GM12878 (cell line): ENCODE results near the gene PINLYP. TPM values are rescaled to one million over a fixed set of nuclear protein-coding genes. Genes with fewer than 3 reads are reported as not detected.

ENCODE experiments used
- ASH2L ChIP-seq: fragments of 300-600, 200-600 bp; sonication (generic); IDR thresholded peaks from 2 replicates; pipeline ENCODE4 v1.6.1; 2017; ENCODE audit warnings: low read depth, mild to moderate bottlenecking, borderline replicate concordance
- BCLAF1 ChIP-seq: fragments of 450-650 bp; IDR thresholded peaks from 2 replicates; pipeline ENCODE4 v1.6.1; 2017; ENCODE audit warnings: antibody characterized with exemption, mild to moderate bottlenecking, moderate library complexity
- CREB1 ChIP-seq: IDR thresholded peaks from 2 replicates; pipeline ENCODE4 v1.6.1; 2012; ENCODE audit warnings: low read depth, mild to moderate bottlenecking, inconsistent platforms
- DPF2 ChIP-seq: fragments of 450-650 bp; IDR thresholded peaks from 2 replicates; pipeline ENCODE4 v1.6.1; 2017; ENCODE audit warnings: mild to moderate bottlenecking
- HCFC1 ChIP-seq: fragments of 150-350 bp; IDR thresholded peaks from 2 replicates; pipeline ENCODE4 v1.6.1; 2014; ENCODE audit warnings: low read length
- HSF1 ChIP-seq: fragments of 150-350 bp; IDR thresholded peaks from 2 replicates; pipeline ENCODE4 v1.6.1; 2014; ENCODE audit warnings: mild to moderate bottlenecking, low read depth, low read length
- IKZF1 ChIP-seq: fragments of 450-650 bp; conservative IDR thresholded peaks from 2 replicates; pipeline ENCODE4 v1.6.1; 2017; ENCODE audit warnings: antibody characterized with exemption, mild to moderate bottlenecking
- JUND ChIP-seq: IDR thresholded peaks from 2 replicates; pipeline ENCODE4 v1.6.1; 2012; ENCODE audit warnings: low read depth, mild to moderate bottlenecking, low read length, improper control_type of control experiment, moderate library complexity
- PAX8 ChIP-seq: fragments of 450-650 bp; IDR thresholded peaks from 2 replicates; pipeline ENCODE4 v1.6.1; 2017; ENCODE audit warnings: mild to moderate bottlenecking, moderate library complexity
- PRDM15 ChIP-seq: fragments of 450-650 bp; formaldehyde crosslinking; IDR thresholded peaks from 2 replicates; pipeline ENCODE4 v1.4.0; 2020; ENCODE audit warnings: mild to moderate bottlenecking, moderate library complexity
- RCOR1 ChIP-seq: conservative IDR thresholded peaks from 2 replicates; pipeline ENCODE4 v1.6.1; 2012; ENCODE audit warnings: low read depth, low read length, improper control_type of control experiment
- RELB ChIP-seq: fragments of 450-650 bp; IDR thresholded peaks from 2 replicates; pipeline ENCODE4 v1.6.1; 2017; ENCODE audit warnings: low read depth, mild to moderate bottlenecking, moderate library complexity
- STAT1 ChIP-seq: fragments of 450-650 bp; conservative IDR thresholded peaks from 2 replicates; pipeline ENCODE4 v1.6.1; 2014; ENCODE audit warnings: antibody characterized with exemption, mild to moderate bottlenecking
- ZNF217 ChIP-seq: fragments of 450-650 bp; IDR thresholded peaks from 2 replicates; pipeline ENCODE4 v1.6.1; 2017; ENCODE audit warnings: antibody characterized with exemption, mild to moderate bottlenecking
- ZNF592 ChIP-seq: fragments of 450-650 bp; IDR thresholded peaks from 2 replicates; pipeline ENCODE4 v1.6.1; 2017; ENCODE audit warnings: mild to moderate bottlenecking, moderate library complexity
- polyA plus RNA-seq, 11 experiments: library from polyadenylated mRNA; depleted of rRNA in 4 of 11; unstranded in 6 of 11; stranded (reverse) in 5 of 11; fragments of >200 nt; fragmentation: Nextera tagmentation in 4 of 11; fragmentation: Illumina TruSeq in 1 of 11; extraction: Ambion mirVana in 4 of 11; extraction: Trizol in 1 of 11; gene quantifications; 1 replicate in 1 of 11; 2 replicates in 10 of 11; pipeline versions ENCODE4 v1.2.1 to v1.2.3, GENCODE V29; 2011 to 2016; ENCODE audit warnings: inconsistent platforms in 2 of 11, missing spikeins in 2 of 11, low read depth in 1 of 11
- total RNA-seq, 4 experiments: library from RNA; depleted of rRNA in 3 of 4; stranded (reverse); fragments of >200 nt in 3 of 4; fragmentation: Illumina TruSeq in 1 of 4; extraction: Trizol in 1 of 4; gene quantifications; 2 replicates each; pipeline versions ENCODE4 v1.2.1 to v1.2.3, GENCODE V29; 2013 to 2021

Gene PINLYP
- total and polyA plus RNA-seq, 10 of the 15 experiments (the other 5 are each of a cell fraction or from before 2014, with no cell fraction given): 1.0 to 26.9 (median 11.4) TPM

GRCh38 chr19:43595999-43596841 is 20.6 kb downstream of the PINLYP start, which contains the start of the genes IRGQ and ZNF576 (continued):
- TF ChIP-seq BCLAF1: no peak
- TF ChIP-seq IKZF1: peak; percentile 100
- TF ChIP-seq STAT1: peak; percentile 95; the same call in 1 of the 2 replicates
- TF ChIP-seq ZNF592: peak; percentile 96
- peak; percentile 41; the same call in 1 of the 2 replicates for TF ChIP-seq JUND
- TF ChIP-seq RCOR1: no peak
- TF ChIP-seq RELB: peak; percentile 95
- no peak for TF ChIP-seq PRDM15 (CRISPR knock-in tag)
- TF ChIP-seq ASH2L: no peak
- peak; percentile 37; the same call in 1 of the 2 replicates for TF ChIP-seq DPF2
- TF ChIP-seq CREB1: peak; percentile 100
- TF ChIP-seq PAX8: no peak
- peak; percentile 85 for TF ChIP-seq HCFC1
- peak; percentile 70 for TF ChIP-seq HSF1
- no peak for TF ChIP-seq ZNF217
